Neural progenitor cell (in vitro differentiated cells): Measurements from ENCODE around the gene HNRNPM.

Experiments
- EZH2 ChIP-seq: fragments of 200-600 bp; sonication (generic); IDR thresholded peaks from 2 replicates; pipeline ENCODE4 v1.6.1; 2017; ENCODE audit warnings: antibody characterized with exemption, mild to moderate bottlenecking, moderate library complexity
- TF ChIP-seq, protein P1 (sequence below): fragments of 200-600 bp; sonication (generic); IDR thresholded peaks from 2 replicates; pipeline ENCODE4 v1.5.1; 2017; ENCODE audit warnings: antibody characterized with exemption, mild to moderate bottlenecking

DNA sequence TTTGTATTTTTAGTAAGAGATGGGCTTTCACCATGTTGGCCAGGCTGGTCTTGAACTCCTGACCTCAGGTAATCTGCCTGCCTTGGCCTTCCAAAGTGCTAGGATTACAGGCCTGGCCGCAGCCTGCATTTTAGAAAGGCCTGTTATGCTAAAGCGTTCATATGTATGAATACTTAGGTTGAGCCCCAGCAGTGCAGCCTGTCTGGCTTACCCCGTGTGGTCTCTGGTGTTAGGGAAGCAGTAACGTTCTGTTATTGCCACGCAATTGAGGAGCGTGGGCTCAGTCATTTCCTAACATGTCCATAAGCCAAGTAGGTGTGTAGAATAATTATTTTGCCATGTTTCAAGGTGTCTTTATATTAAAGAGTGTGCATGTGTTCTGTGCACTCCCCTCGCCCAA is 14.3 kb downstream of the HNRNPM start:
- TF ChIP-seq, protein P1, sequence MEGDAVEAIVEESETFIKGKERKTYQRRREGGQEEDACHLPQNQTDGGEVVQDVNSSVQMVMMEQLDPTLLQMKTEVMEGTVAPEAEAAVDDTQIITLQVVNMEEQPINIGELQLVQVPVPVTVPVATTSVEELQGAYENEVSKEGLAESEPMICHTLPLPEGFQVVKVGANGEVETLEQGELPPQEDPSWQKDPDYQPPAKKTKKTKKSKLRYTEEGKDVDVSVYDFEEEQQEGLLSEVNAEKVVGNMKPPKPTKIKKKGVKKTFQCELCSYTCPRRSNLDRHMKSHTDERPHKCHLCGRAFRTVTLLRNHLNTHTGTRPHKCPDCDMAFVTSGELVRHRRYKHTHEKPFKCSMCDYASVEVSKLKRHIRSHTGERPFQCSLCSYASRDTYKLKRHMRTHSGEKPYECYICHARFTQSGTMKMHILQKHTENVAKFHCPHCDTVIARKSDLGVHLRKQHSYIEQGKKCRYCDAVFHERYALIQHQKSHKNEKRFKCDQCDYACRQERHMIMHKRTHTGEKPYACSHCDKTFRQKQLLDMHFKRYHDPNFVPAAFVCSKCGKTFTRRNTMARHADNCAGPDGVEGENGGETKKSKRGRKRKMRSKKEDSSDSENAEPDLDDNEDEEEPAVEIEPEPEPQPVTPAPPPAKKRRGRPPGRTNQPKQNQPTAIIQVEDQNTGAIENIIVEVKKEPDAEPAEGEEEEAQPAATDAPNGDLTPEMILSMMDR = no peak
- TF ChIP-seq EZH2 = no peak
